ENCODE measurements around the gene SLFN5.

GRCh38 chr17:35214192-35214591 lies 28.7 kb upstream of the SLFN5 start:
- TF ChIP-seq, protein P1, sequence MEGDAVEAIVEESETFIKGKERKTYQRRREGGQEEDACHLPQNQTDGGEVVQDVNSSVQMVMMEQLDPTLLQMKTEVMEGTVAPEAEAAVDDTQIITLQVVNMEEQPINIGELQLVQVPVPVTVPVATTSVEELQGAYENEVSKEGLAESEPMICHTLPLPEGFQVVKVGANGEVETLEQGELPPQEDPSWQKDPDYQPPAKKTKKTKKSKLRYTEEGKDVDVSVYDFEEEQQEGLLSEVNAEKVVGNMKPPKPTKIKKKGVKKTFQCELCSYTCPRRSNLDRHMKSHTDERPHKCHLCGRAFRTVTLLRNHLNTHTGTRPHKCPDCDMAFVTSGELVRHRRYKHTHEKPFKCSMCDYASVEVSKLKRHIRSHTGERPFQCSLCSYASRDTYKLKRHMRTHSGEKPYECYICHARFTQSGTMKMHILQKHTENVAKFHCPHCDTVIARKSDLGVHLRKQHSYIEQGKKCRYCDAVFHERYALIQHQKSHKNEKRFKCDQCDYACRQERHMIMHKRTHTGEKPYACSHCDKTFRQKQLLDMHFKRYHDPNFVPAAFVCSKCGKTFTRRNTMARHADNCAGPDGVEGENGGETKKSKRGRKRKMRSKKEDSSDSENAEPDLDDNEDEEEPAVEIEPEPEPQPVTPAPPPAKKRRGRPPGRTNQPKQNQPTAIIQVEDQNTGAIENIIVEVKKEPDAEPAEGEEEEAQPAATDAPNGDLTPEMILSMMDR (IDR thresholded peaks at IDR 0.05), result no peak
- TF ChIP-seq POLR2A (IDR thresholded peaks at IDR 0.05) (no peak), EP300 (IDR thresholded peaks at IDR 0.05) (no peak)
